ENCODE data around the gene TTLL7. TPM values are rescaled to one million over a fixed set of nuclear protein-coding genes. Genes with fewer than 3 reads are reported as not detected.

TTLL7 gene
- total RNA-seq, 4 donors from 2014 or later: 3.1 to 9.1 (median 6.6) TPM

DNA sequence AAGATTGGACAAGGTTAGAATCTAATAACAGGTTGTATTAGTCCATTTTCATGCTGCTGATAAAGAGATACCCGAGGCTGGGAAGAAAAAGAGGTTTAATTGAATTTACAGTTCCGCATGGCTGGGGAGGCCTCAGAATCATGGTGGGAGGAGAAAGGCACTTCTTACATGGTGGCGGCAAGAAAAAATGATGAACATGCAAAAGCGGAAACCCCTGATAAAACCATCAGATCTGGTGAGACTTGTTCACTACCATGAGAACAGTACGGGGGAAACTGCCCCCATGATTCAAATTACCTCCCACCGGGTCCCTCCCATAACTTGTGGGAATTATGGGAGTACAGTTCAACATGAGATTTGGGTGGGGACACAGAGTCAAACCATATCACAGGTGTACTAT lies 22.9 kb upstream of the TTLL7 start:
- TF ChIP-seq, protein P1, sequence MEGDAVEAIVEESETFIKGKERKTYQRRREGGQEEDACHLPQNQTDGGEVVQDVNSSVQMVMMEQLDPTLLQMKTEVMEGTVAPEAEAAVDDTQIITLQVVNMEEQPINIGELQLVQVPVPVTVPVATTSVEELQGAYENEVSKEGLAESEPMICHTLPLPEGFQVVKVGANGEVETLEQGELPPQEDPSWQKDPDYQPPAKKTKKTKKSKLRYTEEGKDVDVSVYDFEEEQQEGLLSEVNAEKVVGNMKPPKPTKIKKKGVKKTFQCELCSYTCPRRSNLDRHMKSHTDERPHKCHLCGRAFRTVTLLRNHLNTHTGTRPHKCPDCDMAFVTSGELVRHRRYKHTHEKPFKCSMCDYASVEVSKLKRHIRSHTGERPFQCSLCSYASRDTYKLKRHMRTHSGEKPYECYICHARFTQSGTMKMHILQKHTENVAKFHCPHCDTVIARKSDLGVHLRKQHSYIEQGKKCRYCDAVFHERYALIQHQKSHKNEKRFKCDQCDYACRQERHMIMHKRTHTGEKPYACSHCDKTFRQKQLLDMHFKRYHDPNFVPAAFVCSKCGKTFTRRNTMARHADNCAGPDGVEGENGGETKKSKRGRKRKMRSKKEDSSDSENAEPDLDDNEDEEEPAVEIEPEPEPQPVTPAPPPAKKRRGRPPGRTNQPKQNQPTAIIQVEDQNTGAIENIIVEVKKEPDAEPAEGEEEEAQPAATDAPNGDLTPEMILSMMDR (IDR thresholded peaks at IDR 0.05): no peak
- ATAC-seq (ENCODE audit: low FRiP score) (no peak), DNase-seq (ENCODE audit: low spot score) (no peak)

DNA sequence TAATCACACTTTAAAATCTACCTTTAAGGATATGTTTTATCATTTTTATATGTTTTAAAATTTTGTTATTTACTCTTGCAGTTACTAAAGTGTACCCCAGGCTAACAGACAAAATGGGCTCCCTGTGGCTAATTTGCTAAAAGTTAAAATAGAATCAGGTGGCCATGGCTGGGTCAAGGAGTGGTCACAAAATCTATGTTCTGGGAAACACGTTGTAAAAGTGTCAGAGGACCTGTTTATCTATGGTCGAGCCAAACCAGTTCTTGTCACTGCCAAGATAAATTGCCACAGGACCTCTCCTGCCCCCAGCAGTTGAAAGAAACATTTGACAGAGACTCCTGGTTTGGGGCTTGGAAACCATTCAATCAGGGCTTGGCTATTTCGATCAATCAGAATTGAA lies 21.2 kb upstream of the TTLL7 start:
- DNase-seq (ENCODE audit: low spot score) (no peak), ATAC-seq (ENCODE audit: low FRiP score) (no peak)

DNA sequence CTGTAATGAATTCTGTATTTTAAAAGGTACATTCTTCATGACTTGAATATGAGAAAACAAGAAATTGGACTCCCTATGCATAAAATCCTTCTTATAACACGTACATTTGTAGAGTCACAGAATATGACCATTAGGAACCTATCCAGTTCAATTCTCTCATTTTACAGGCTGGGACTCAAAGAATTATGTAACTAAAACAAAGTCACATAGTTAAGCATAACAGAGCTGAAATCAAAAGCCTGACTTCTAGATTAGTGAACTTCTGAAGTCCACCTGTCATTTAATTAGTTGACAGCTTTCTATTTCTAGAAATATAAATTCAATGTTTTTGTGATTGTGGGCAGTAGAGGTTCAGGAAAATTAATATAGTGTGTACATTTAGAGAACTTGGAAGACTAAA lies 20.3 kb upstream of the TTLL7 start:
- no peak for ATAC-seq (ENCODE audit: low FRiP score)
- TF ChIP-seq, protein P1 (IDR thresholded peaks at IDR 0.05): no peak
- DNase-seq (ENCODE audit: low spot score): no peak

More for the DNA sequence above, 21.2 kb upstream of the TTLL7 start:
- TF ChIP-seq, protein P1 (IDR thresholded peaks at IDR 0.05): no peak

DNA sequence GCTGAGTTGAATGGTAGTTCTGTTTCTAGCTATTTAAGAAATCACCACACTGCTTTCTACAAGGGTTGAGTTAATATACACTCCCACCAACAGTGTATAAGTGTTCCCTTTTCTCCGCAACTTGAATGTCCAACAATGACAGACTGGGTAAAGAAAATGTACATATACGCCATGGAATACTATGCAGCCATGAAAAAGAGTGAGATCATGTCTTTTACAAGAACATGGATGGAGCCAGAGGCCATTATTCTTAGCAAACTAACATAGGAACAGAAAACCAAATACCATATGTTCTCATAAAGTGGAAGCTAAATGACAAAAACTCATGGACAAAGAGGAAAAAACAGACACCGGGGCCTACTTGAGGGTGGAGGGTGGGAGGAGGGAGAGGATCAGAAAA lies 14.8 kb upstream of the TTLL7 start:
- no peak for DNase-seq (ENCODE audit: low spot score)
- no peak for ATAC-seq (ENCODE audit: low FRiP score)
- TF ChIP-seq, protein P1 (IDR thresholded peaks at IDR 0.05): no peak

DNA sequence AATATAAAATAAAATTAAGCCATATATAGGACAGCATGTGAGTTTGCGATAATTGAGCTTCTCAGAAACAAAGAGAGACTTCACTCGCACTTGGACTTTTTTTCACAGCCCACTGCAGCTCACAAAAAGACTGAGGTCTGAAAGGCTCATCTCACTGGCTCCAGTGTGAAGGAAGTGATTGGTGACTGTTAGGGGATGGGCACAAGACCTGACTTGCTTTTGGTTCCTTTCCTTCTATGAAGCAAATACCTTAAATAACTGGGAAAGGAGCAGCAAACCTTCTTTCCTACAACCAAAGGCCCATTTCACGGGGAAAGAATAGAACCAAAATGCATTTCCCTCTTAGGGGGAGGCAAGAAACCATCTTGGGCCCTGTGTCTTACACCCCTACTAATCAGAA lies 13.1 kb upstream of the TTLL7 start:
- DNase-seq (ENCODE audit: low spot score): no peak
- ATAC-seq (ENCODE audit: low FRiP score): no peak
- TF ChIP-seq, protein P1 (IDR thresholded peaks at IDR 0.05): no peak

DNA sequence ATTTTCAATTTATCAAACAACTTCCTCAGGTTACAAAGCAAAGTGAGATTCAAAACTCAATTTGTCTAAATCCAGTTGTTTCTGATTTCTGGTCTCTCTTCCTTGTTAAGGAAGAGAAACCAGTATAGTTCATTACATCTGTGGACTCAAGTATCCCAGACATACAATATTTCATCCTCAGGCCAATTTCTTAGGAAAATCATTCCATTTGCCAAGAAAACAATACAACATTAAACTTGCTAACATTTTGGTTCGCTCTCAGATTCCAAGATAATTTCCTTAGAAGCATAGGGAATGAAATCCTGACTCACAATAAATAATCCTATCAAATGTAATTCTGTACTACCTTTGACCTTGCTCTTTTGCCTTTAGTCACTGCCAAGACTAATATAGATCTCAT lies 11.2 kb upstream of the TTLL7 start:
- TF ChIP-seq, protein P1 (IDR thresholded peaks at IDR 0.05): no peak
- DNase-seq (ENCODE audit: low spot score) (no peak), ATAC-seq (ENCODE audit: low FRiP score) (no peak)

DNA sequence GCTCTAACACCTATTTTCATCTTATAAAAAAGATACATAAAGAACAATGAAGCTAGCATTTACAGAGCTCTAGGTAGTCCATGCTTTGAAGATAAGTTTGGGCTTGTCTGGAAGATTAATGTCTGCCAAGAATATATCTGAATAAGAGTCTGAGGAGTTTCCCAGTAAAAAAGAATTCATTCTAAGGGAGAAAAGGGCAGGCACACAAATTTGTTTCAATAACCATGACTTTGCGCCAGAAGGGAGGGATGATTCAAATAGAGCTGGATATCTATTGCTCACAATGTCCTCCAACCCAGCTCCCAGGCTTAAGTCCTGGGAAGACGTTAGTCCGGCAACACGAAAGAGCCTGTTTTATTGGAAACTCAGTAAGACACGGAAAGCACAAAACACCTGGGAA lies 9.7 kb upstream of the TTLL7 start:
- ATAC-seq (ENCODE audit: low FRiP score): no peak
- DNase-seq (ENCODE audit: low spot score): no peak

More for the DNA sequence above, 9.7 kb upstream of the TTLL7 start:
- TF ChIP-seq, protein P1 (IDR thresholded peaks at IDR 0.05): no peak
